ENCODE measurements around the gene DERL2.

Gene DERL2

GRCh38 chr17:5485270-5486205 is at the start of gene DERL2:
TSS of gene DERL2 (minus strand) at chr17:5486178. CDS start at chr17:5486161, 17 bp downstream.
- peak; percentile 44 for DNase-seq (ENCODE audit: low spot score)

DNA sequence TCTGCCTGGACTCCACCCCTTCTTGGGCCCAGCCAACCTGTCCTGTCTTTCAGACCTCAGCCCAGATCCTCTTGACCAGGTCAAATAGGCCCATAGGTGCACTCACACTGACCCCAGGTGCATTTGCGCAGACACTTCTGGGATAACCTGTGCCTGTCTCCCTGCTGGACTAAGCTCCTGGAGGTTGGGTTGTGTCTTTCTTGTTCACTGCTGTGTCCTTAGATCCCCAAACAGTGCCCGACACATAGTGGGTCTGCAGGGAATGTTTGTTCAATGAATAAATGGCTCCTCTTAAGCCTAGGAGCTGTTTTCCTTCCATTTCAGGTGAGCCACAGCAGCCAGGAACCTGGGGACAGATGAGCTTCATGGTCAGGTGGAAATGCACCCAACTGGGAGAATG is 49.5 kb upstream of the DERL2 start:
- no peak for DNase-seq (ENCODE audit: low spot score)

GRCh38 chr17:5533486-5534315 is 47.7 kb upstream of the DERL2 start:
- DNase-seq (ENCODE audit: low spot score), result no peak

DNA sequence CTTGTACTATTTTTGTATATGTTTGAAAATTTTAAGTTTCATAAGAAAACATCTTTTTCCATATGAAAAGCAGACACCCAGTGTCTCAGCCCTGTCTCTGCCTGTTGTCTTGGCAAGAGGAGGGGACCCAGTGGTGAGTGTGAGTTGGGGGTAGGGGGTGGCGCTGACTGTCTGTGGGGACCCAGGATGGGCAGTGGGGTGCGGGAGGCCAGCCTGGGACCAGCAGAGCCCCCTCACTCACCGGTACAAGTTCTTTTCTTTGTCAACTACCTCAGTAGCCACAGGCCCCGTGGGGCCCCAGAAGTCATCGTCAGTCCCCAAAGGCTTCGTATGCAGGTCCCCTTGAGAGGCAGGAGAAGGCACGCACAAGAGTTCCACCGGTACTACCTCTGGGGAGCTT is 46.6 kb upstream of the DERL2 start:
- no peak for DNase-seq (ENCODE audit: low spot score)

DNA sequence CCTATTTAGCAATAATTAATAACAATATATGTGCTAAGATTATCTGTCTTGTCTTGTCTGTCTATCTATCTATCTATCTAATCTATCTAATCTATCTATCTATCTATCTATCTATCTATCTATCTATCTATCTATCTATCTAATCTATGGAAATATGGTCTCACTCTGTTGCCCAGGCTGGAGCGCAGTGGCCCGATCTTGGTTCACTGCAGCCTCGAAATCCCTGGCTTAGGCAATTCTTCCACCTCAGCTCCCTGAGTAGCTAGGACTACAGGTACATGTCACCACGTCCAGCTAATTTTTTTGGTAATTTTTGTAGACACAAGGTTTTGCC is 45.1 kb upstream of the DERL2 start:
- no peak for DNase-seq (ENCODE audit: low spot score)

- DNase-seq (ENCODE audit: low spot score), result no peak
These were observed 44.5 kb upstream of the DERL2 start for GRCh38 chr17:5530265-5531084.

DNA sequence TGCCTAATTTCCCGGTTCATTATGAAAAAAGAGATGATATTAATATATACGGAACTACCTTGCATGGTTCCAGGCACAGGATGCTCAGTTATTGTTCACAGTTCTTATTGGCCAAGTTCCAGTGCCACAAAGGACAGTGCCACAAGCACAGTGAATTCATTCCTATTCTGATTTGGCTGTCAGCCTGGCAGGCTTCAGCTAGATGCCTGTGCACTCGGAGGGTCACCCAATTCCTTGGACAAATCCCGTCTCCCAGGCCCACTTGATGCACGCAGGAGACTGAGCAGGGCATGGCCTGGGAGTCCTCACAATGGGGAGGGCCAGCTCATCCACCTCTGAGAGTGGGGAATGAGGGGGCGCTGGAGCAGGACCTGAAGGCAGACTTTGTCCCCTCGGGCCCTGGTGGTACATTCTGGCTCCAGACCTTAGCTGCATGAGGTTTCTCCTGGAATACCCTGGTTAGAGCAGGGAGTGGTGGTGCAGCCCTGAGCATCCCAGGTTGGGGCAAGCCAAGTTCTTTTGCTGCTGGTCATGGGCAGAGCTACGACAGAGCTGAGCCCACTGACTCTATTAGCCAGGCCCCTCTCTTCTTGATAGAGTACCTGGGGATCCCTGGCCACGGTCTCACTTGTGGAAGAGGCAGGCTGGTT is 41.7 kb upstream of the DERL2 start:
- no peak for DNase-seq (ENCODE audit: low spot score)

- peak; percentile 18 for DNase-seq (ENCODE audit: low spot score)
These were observed 41.0 kb upstream of the DERL2 start for GRCh38 chr17:5526821-5527598.

DNA sequence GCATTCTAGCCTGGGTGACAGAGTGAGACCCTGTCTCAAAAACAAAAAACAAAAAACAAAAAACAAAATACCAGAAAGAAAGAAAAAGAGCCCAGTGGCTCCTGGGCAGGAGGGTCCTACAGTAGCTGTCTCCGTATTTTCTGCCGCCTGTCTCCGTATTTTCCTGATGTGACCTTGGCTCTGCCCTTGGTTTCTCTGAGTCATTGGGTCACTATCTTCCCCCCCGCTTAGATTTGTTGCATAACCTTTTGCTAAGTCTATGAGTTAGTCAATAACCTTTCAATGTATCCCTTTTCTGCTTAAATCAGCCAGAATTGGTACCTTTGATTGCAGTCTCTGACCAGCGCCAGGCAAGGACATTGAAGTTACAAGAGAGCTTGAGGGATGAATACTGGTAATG is 37.3 kb upstream of the DERL2 start:
- DNase-seq (ENCODE audit: low spot score), result no peak

- DNase-seq (ENCODE audit: low spot score), result no peak
These were observed 36.5 kb upstream of the DERL2 start for GRCh38 chr17:5522476-5522875.

DNA sequence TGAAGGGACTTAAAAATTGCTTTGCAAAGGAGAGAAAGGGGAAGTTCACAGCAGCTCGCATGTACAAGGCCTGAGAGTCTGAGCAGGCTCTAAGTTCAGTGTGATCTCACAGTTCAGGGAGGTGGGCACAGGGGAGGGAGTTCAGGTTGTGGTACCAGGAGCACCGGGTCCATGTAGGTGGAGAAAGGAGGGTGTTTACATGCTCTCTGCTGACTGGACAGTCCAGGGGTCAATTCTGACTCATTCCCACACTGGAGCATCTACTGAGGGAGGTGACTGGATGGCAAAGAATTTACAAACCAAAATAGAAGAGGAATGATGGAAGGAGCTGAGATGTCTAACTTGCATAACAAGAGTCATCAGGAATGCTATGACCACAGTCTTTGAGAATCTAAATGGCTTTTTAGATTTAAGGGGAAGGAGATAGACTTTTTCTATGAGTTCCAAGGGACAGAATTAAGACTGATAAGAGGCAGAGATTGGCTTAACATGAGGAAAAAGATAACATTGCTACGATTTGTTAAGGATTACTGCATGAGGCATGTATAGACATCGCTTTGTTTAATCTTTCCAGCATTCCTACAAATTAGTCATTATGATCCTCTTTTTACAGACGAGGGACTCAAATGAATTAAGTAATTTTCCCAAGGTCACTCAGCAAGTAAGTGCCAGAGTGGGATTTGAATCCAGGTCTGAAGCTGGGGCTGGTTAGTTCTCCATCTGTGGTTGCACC is 30.2 kb upstream of the DERL2 start:
- no peak for DNase-seq (ENCODE audit: low spot score)

DNA sequence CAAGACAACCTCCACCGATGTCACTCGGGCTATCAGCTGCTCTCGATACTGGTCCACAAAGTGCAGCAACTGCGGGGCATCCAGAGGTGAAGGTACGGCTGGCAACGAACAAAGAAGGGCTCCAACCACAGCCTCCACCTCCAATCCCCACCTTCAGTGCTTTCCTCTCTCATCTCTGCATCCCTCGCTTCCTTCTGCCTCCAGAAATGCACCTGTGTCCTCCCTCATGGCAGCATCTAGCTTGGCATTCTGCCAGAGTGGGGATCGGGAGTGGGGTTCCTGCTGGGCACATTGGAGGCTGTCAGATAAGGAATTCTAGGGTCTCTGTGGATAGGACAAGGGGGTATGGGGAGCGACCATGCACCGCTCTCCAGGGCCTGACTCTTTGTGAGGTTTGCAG is 29.0 kb upstream of the DERL2 start:
- DNase-seq (ENCODE audit: low spot score), result no peak

DNA sequence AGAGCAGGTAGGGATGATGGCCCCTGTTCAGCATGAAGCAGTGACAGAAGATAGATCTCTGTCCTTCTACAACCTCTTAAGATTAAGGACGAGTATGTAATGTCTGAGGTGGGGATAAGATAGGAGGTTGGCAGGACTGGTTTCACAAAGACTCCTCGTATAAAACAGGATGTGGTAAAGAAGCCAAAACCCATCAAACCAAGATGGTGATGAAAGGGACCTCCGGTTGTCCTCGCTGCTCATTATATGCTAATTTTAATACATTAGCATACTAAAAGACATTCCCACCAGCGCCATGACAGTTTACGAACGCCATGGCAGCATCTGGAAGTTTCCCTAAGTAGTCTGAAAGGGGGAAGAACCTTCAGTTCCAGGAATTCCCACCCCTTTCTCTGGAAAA is 27.6 kb upstream of the DERL2 start:
- DNase-seq (ENCODE audit: low spot score), result no peak

DNA sequence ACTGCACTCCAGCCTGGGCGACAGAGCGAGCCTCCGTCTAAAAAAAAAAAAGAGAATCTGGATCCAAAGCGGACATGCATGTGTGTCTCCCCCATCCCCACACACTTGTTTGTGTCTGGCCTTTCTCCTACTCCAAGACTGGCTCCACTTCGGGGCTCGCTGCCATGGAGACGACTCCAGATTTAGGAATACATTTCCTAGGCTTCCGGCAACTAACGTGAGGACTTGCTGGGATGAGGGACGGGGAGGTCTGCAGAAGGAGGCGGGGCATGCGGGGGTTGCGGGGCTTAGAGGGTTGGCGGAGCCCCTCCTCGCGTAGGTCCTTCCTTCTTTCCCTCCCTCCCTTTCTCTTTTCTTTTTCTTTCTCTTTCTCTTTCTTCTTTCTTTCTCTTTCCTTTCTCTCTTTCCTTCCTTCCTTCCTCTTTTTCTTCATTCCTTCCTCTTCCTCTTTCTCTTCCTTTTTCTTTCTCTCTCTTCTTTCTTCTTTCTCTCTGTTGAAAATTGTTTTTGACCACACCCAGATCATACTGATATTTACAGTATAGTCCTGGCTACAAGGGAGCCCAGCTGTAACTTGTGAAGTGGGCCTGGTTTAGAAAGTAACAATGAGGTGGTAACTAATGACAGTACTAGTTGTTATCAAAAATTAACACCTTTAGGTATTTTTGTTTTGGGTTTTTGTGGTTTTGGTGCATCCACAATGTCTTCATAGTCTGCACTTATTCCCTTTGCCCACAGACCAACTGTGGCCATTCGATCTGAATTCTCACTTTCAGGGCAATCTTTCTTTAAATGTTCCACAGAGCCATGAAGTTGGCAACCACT is 25.6 kb upstream of the DERL2 start:
- no peak for DNase-seq (ENCODE audit: low spot score)

DNA sequence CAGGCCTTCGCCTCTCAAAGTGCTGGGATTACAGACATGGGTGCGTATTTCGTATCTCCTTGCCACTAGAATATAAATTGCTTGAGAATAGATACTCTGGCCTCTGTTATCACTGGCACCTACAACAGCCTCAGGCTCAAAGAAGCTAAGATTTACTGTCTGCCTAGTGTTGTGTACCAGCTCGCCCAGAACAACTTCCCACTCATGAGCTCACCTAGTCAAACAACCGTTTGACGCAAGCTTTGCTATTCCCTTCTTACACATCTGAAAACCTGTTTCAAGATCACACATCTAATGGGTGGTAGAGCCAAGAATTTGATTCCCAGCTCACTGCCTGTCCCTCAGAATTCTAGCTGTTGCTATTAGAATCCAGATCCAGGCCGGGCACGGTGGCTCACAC is 24.8 kb upstream of the DERL2 start:
- DNase-seq (ENCODE audit: low spot score), result no peak

DNA sequence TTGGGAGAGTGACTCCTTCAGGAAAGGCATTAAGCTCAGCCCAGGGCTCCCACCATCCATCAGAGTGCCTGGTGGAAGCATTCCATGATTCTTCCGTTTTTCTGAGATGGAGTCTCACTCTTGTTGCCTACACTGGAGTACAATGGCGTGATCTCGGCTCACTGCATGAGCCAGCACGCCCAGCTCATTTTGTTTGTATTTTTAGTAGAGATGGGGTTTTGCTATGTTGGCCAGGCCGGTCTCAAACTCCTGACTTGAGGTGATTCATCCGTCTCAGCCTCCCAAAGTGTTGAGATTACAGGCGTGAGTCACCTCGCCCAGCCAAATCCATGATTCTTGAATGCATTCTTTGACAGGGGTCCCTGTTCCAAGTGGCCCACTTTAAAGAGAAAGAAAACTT is 23.5 kb upstream of the DERL2 start:
- no peak for DNase-seq (ENCODE audit: low spot score)

DNA sequence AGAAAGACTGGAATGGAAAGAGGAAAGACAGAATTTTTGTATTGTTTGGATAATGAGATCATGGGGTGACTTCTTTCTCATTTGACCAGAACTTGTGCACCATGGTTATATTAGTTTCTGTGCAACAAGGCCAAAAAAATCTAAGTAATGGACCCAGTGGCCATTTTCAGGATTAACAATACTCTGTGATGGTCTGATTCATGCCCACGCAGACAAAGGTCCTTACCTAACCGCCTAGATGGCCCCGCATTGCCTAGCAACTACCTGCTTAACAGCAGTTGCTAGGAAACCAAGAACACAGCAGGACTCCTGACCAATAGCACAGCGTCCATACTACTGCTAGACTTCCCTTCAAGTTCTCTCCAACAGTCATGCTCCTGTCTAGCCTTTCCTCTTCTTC is 22.8 kb upstream of the DERL2 start:
- no peak for DNase-seq (ENCODE audit: low spot score)

DNA sequence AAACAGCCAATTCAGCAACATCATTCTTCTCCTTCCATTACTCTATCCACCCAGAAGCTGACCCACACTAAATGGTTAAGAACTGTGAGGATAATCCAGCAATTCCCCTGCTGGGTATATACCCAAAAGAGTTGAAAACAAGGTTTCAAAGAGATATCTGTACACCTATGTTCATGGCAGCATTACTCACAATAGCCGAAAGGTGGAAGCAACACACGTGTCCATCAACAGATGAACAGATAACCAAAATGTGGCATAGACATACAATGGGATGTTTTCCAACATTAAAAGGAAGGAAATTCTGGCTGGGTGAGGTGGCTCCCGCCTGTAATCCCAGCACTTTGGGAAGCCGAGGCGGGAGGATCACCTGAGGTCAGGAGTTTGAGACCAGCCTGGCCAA is 20.3 kb upstream of the DERL2 start:
- DNase-seq (ENCODE audit: low spot score), result no peak

GRCh38 chr17:5502552-5502951 is 16.6 kb upstream of the DERL2 start:
- DNase-seq (ENCODE audit: low spot score), result no peak

GRCh38 chr17:5501685-5502084 is 15.7 kb upstream of the DERL2 start:
- DNase-seq (ENCODE audit: low spot score), result no peak
